IPS-20b (cell line): ENCODE results near the gene TRIM45.
A peak's percentile ranks its signal among the peaks of the same experiment; 100 is the strongest.
"Not testable (repeated sequence)": the region's sequence is repeated elsewhere in the genome, so short reads cannot be mapped to it uniquely, and the experiment has no call there.

Experiments
- H3K27ac ChIP-seq: one replicate; pipeline ENCODE4 v1.5.1; 2013; ENCODE audit warnings: low read length
- H3K27me3 ChIP-seq: 2 replicates; pipeline ENCODE4 v1.6.1; 2013; ENCODE audit warnings: mild to moderate bottlenecking, low read length, inconsistent platforms; ENCODE audit not compliant: insufficient read depth
- H3K36me3 ChIP-seq: 2 replicates; pipeline ENCODE4 v1.6.1; 2013; ENCODE audit warnings: low read depth, mild to moderate bottlenecking, inconsistent platforms, low read length, moderate library complexity; ENCODE audit not compliant: insufficient read depth
- H3K4me1 ChIP-seq: 2 replicates; pipeline ENCODE4 v1.6.1; 2013; ENCODE audit warnings: mild to moderate bottlenecking, control low read depth, inconsistent platforms, low read length, moderate library complexity; ENCODE audit not compliant: insufficient read depth
- H3K4me3 ChIP-seq: 2 replicates; pipeline ENCODE4 v1.5.1; 2013; ENCODE audit warnings: mild to moderate bottlenecking, low read length, inconsistent platforms
- H3K9ac ChIP-seq: 2 replicates; pipeline ENCODE4 v1.6.1; 2013; ENCODE audit warnings: low read depth, mild to moderate bottlenecking, inconsistent platforms, low read length, moderate library complexity
- H3K9me3 ChIP-seq: 2 replicates; pipeline ENCODE4 v1.6.1; 2013; ENCODE audit warnings: mild to moderate bottlenecking, low read depth, low read length, inconsistent platforms; ENCODE audit not compliant: insufficient read depth

TRIM45 gene

DNA sequence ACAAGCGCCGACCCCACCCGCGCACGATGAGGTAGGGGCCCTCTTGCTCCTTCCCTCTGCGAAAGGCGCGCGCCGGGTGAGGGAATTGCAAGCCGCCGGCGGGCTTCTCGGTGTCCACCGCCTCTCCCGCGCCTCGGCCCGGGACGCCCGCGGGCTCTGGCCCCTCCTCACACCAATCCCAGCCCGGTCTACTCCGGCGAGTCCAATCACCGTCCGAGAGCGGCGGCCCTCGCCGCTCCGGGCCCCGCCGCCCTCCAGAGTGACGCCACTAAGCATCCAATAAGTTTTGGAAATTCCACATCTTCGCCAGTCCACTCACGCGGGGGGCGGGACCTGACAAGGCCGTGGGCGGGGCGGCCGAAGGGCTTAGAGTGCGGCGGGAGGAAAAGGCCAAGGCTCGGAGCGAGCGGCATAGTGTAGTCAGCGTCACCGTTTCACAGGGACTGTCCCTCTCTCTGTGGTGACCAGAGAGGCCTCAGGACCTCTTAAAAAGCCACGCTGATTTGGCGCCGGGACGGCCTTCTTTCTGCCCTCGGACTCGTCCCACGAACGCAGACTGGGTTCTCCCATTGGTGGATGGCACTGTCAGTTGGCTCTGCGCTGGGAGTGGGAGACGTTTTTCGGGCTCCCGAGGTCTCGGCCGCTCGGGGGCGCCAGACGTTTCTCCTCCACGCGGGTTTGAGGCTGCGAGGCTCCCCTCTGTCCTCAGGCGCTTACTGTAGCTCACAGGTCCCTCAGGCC, at the start of gene TRIM45:
Gene TRIM45, minus strand, starts transcription at position 161 of the 741 bp plus-strand sequence. CDS start 548 bp downstream, outside the sequence.
- Histone ChIP-seq H3K27ac (peak within 1 kb of the TSS; percentile 83), H3K9me3 (no peaks in the 10 kb centered on the region), H3K27me3 (peaks cover 4% of the 10 kb centered on the region; the same call in 1 of the 2 replicates), H3K9ac (peak within 1 kb of the TSS; percentile 85), H3K4me3 (peak within 1 kb of the TSS; percentile 79), H3K36me3 (peaks cover 18% of the 10 kb centered on the region), H3K4me1 (peaks cover 11% of the 10 kb centered on the region; the same call in 1 of the 2 replicates)

GRCh38 chr1:117169871-117170596, 48.5 kb upstream of the TRIM45 start:
- no peak overlapping the region for H3K4me3 ChIP-seq
- H3K4me1 ChIP-seq: peaks cover 7% of the 10 kb centered on the region
- H3K27ac ChIP-seq: no peak overlapping the region
- no peaks in the 10 kb centered on the region for H3K36me3 ChIP-seq
- H3K9ac ChIP-seq: no peak overlapping the region
- no peaks in the 10 kb centered on the region for H3K9me3 ChIP-seq
- no peaks in the 10 kb centered on the region for H3K27me3 ChIP-seq

GRCh38 chr1:117167402-117167801, 45.9 kb upstream of the TRIM45 start:
- Histone ChIP-seq H3K9ac (no peak overlapping the region), H3K4me1 (peaks cover 5% of the 10 kb centered on the region), H3K27me3 (no peaks in the 10 kb centered on the region), H3K27ac (no peak overlapping the region), H3K4me3 (no peak overlapping the region), H3K9me3 (no peaks in the 10 kb centered on the region), H3K36me3 (no peaks in the 10 kb centered on the region)

DNA sequence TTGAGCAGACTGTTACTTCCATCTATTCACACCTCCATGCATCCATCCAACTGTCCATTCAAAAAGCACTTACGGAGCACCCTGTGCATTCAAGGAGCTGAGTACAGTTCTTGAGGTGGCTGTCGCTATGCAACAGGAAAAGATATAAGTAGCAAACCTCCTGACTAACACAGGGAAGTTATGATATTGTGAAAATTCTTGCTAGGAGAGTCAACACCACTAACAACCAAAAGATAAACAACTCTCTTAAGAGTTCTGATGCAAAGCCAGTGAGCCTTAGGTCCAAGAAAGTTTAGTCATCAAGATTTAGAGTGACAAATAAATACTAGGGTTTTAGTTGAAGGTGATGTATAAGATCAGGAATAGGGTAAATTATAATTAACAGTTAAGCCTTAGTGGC, 44.5 kb upstream of the TRIM45 start:
- Histone ChIP-seq H3K36me3 (no peaks in the 10 kb centered on the region), H3K4me3 (no peak overlapping the region), H3K9me3 (no peaks in the 10 kb centered on the region), H3K27ac (no peak overlapping the region), H3K4me1 (peaks cover 8% of the 10 kb centered on the region), H3K9ac (no peak overlapping the region), H3K27me3 (no peaks in the 10 kb centered on the region)

- H3K27me3 ChIP-seq: no peaks in the 10 kb centered on the region
- H3K4me3 ChIP-seq: no peak overlapping the region
- peaks cover 6% of the 10 kb centered on the region; the same call in 1 of the 2 replicates for H3K4me1 ChIP-seq
- no peaks in the 10 kb centered on the region for H3K9me3 ChIP-seq
- no peak overlapping the region for H3K9ac ChIP-seq
- no peak overlapping the region for H3K27ac ChIP-seq
- H3K36me3 ChIP-seq: no peaks in the 10 kb centered on the region
Measured at GRCh38 chr1:117164209-117164608, 42.7 kb upstream of the TRIM45 start.

DNA sequence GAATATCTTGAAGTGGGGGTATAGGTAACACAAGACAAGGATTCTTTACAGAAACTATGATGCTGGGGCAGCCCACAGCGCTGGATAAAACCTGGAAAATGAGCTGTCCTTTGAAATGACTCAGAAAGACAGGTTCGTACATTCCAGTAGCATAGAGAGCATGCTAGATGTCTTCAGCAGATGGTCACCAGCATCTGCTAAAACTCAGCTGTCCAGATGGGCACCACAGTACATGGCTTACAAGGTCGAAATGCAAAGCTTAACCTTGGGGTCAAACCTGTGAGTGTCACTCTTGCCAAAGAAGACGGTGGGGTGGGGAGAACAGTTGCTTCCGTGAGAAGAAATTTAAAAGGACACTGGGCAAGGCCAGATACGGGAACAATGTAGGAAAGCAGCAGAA, 41.3 kb upstream of the TRIM45 start:
- no peak overlapping the region for H3K27ac ChIP-seq
- H3K9ac ChIP-seq: no peak overlapping the region
- H3K4me1 ChIP-seq: peaks cover 6% of the 10 kb centered on the region; the same call in 1 of the 2 replicates
- no peak overlapping the region for H3K4me3 ChIP-seq
- no peaks in the 10 kb centered on the region for H3K9me3 ChIP-seq
- no peaks in the 10 kb centered on the region for H3K36me3 ChIP-seq
- no peaks in the 10 kb centered on the region for H3K27me3 ChIP-seq

- H3K9ac ChIP-seq: no peak overlapping the region
- no peaks in the 10 kb centered on the region for H3K27me3 ChIP-seq
- H3K4me1 ChIP-seq: peaks cover 6% of the 10 kb centered on the region; the same call in 1 of the 2 replicates
- H3K36me3 ChIP-seq: no peaks in the 10 kb centered on the region
- H3K9me3 ChIP-seq: no peaks in the 10 kb centered on the region
- no peak overlapping the region for H3K27ac ChIP-seq
- H3K4me3 ChIP-seq: no peak overlapping the region
Measured at GRCh38 chr1:117161887-117162286, 40.3 kb upstream of the TRIM45 start.

DNA sequence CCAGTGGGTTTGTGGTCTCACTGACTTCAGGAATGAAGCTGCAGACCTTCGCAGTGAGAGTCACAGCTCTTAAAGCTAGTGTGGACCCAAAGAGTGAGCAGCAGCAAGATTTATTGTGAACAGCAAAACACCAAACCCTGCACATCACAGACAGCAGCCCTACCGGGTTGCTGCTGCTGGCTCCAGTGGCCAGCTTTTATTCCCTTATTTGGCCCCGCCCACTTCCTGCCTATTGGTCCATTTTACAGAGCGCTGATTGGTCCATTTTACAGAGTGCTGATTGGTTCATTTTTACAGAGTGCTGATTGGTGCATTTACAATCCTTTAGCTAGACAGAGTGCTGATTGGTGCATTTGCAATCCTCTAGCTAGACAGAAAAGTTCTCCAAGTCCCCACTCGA, 29.8 kb upstream of the TRIM45 start:
- not testable (repeated sequence) for H3K4me1 ChIP-seq, H3K9ac ChIP-seq, H3K27ac ChIP-seq, H3K36me3 ChIP-seq, H3K27me3 ChIP-seq, H3K4me3 ChIP-seq, H3K9me3 ChIP-seq

- no peak overlapping the region for H3K9ac ChIP-seq
Measured at GRCh38 chr1:117150316-117150715, 28.8 kb upstream of the TRIM45 start.

GRCh38 chr1:117147856-117148588, 26.5 kb upstream of the TRIM45 start:
- Histone ChIP-seq H3K4me1 (peaks cover 10% of the 10 kb centered on the region), H3K27me3 (no peaks in the 10 kb centered on the region), H3K9ac (no peak overlapping the region), H3K9me3 (peaks cover 3% of the 10 kb centered on the region; the same call in 1 of the 2 replicates), H3K4me3 (no peak overlapping the region), H3K27ac (no peak overlapping the region), H3K36me3 (no peaks in the 10 kb centered on the region)

More at GRCh38 chr1:117150316-117150715, 28.8 kb upstream of the TRIM45 start:
- no peak overlapping the region for H3K4me3 ChIP-seq
- peaks cover 3% of the 10 kb centered on the region; the same call in 1 of the 2 replicates for H3K9me3 ChIP-seq
- no peak overlapping the region for H3K27ac ChIP-seq
- no peaks in the 10 kb centered on the region for H3K27me3 ChIP-seq
- no peaks in the 10 kb centered on the region for H3K36me3 ChIP-seq
- H3K4me1 ChIP-seq: peaks cover 10% of the 10 kb centered on the region

- peaks cover 3% of the 10 kb centered on the region; the same call in 1 of the 2 replicates for H3K9me3 ChIP-seq
- no peaks in the 10 kb centered on the region for H3K36me3 ChIP-seq
- H3K9ac ChIP-seq: no peak overlapping the region
- peaks cover 10% of the 10 kb centered on the region for H3K4me1 ChIP-seq
- H3K4me3 ChIP-seq: no peak overlapping the region
- H3K27ac ChIP-seq: no peak overlapping the region
- H3K27me3 ChIP-seq: no peaks in the 10 kb centered on the region
Measured at GRCh38 chr1:117147341-117147831, 25.8 kb upstream of the TRIM45 start.
